DOHH2 (cell line): ENCODE data around the gene TCERG1L.

ENCODE experiments used
- H3F3A ChIP-seq: fragments of 200-600 bp; sonication (generic), shearing (Covaris generic); 2 replicates; pipeline ENCODE4 v1.6.0; 2016; ENCODE audit warnings: antibody characterized with exemption, mild to moderate bottlenecking; ENCODE audit not compliant: control insufficient read depth, insufficient read depth
- H3K27ac ChIP-seq: fragments of 200-600 bp; sonication (generic); 2 replicates; pipeline ENCODE4 v1.5.1; 2014; ENCODE audit warnings: low read depth, mild to moderate bottlenecking, low read length, moderate library complexity
- H3K27me3 ChIP-seq: fragments of 200-600 bp; sonication (generic); 2 replicates; pipeline ENCODE4 v1.6.1; 2014; ENCODE audit warnings: mild to moderate bottlenecking, low read length, mixed read lengths; ENCODE audit not compliant: control insufficient read depth
- H3K36me3 ChIP-seq: fragments of 200-600 bp; sonication (generic); 2 replicates; pipeline ENCODE4 v1.6.1; 2014; ENCODE audit warnings: mild to moderate bottlenecking, low read length, moderate library complexity, mixed read lengths; ENCODE audit not compliant: control insufficient read depth
- H3K4me1 ChIP-seq: fragments of 200-600 bp; sonication (generic); 2 replicates; pipeline ENCODE4 v1.6.1; 2014; ENCODE audit warnings: mild to moderate bottlenecking, low read length, mixed read lengths; ENCODE audit not compliant: control insufficient read depth
- H3K4me2 ChIP-seq: fragments of 200-600 bp; sonication (generic); 2 replicates; pipeline ENCODE4 v1.6.0; 2014; ENCODE audit warnings: mild to moderate bottlenecking, low read length, moderate library complexity
- H3K4me3 ChIP-seq: fragments of 200-600 bp; sonication (generic); 2 replicates; pipeline ENCODE4 v1.5.1; 2014; ENCODE audit warnings: mild to moderate bottlenecking, low read length, mixed read lengths
- H3K79me2 ChIP-seq: fragments of 200-600 bp; sonication (generic); 2 replicates; pipeline ENCODE4 v1.6.1; 2014; ENCODE audit warnings: mild to moderate bottlenecking, low read length, mixed read lengths; ENCODE audit not compliant: control insufficient read depth
- H3K9me2 ChIP-seq: fragments of 200-600 bp; sonication (generic); replicated peaks from 2 replicates; pipeline ENCODE4 v1.6.1; 2014; ENCODE audit warnings: mild to moderate bottlenecking, low read length, mixed read lengths; ENCODE audit not compliant: control insufficient read depth
- H3K9me3 ChIP-seq: fragments of 200-600 bp; sonication (generic); 2 replicates; pipeline ENCODE4 v1.6.1; 2014; ENCODE audit warnings: antibody characterized with exemption, low read length, mixed read lengths; ENCODE audit not compliant: control insufficient read depth, insufficient read depth
- H4K20me1 ChIP-seq: fragments of 200-600 bp; sonication (generic); 2 replicates; pipeline ENCODE4 v1.6.0; 2014; ENCODE audit warnings: low read depth, mild to moderate bottlenecking, antibody characterized with exemption, low read length, moderate library complexity; ENCODE audit not compliant: control insufficient read depth, insufficient read depth
- EZH2phosphoT487 ChIP-seq: fragments of 200-600 bp; sonication (generic); IDR thresholded peaks from 2 replicates; pipeline ENCODE4 v1.6.1; 2017; ENCODE audit warnings: borderline replicate concordance, mild to moderate bottlenecking, antibody characterized with exemption, low read length, moderate library complexity, mixed read lengths
- TF ChIP-seq, protein P1 (sequence below): fragments of 200-600 bp; sonication (generic); IDR thresholded peaks from one replicate; pipeline ENCODE4 v1.5.1; 2014; ENCODE audit warnings: antibody characterized with exemption, mild to moderate bottlenecking, low read depth, low read length; ENCODE audit not compliant: poor library complexity, severe bottlenecking

The TCERG1L gene

DNA sequence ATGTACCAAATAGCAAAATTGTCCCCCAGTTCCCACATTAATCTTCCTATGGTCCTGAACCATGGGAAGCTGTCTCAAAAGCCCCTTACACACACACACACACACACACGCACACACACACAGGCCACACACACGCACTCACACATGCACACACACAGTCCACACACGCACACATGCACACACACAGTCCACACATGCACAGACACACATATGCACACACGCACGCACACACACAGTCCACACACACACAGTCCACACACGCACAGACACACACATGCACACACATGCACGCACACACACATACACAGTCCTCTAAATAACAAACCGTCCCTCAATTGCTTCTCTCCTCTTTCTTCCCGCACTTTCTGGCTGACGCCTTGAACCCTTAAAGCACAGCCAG is 265.3 kb downstream of the TCERG1L start:
- Histone ChIP-seq H3F3A (no peaks in the 10 kb centered on the region), H3K4me2 (no peak overlapping the region), H3K9me2 (no peaks in the 10 kb centered on the region), H3K36me3 (no peaks in the 10 kb centered on the region), H3K4me1 (no peaks in the 10 kb centered on the region), H3K4me3 (no peak overlapping the region), H3K27me3 (no peaks in the 10 kb centered on the region), H3K79me2 (no peaks in the 10 kb centered on the region), H4K20me1 (no peaks in the 10 kb centered on the region), H3K9me3 (no peaks in the 10 kb centered on the region), H3K27ac (no peak overlapping the region)
- no peak for TF ChIP-seq EZH2phosphoT487

- no peaks in the 10 kb centered on the region for H3K4me1 ChIP-seq
- TF ChIP-seq, protein P1, sequence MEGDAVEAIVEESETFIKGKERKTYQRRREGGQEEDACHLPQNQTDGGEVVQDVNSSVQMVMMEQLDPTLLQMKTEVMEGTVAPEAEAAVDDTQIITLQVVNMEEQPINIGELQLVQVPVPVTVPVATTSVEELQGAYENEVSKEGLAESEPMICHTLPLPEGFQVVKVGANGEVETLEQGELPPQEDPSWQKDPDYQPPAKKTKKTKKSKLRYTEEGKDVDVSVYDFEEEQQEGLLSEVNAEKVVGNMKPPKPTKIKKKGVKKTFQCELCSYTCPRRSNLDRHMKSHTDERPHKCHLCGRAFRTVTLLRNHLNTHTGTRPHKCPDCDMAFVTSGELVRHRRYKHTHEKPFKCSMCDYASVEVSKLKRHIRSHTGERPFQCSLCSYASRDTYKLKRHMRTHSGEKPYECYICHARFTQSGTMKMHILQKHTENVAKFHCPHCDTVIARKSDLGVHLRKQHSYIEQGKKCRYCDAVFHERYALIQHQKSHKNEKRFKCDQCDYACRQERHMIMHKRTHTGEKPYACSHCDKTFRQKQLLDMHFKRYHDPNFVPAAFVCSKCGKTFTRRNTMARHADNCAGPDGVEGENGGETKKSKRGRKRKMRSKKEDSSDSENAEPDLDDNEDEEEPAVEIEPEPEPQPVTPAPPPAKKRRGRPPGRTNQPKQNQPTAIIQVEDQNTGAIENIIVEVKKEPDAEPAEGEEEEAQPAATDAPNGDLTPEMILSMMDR, result no peak
- TF ChIP-seq EZH2phosphoT487, result no peak
Observed at GRCh38 chr10:131044379-131045111, 267.0 kb downstream of the TCERG1L start.

DNA sequence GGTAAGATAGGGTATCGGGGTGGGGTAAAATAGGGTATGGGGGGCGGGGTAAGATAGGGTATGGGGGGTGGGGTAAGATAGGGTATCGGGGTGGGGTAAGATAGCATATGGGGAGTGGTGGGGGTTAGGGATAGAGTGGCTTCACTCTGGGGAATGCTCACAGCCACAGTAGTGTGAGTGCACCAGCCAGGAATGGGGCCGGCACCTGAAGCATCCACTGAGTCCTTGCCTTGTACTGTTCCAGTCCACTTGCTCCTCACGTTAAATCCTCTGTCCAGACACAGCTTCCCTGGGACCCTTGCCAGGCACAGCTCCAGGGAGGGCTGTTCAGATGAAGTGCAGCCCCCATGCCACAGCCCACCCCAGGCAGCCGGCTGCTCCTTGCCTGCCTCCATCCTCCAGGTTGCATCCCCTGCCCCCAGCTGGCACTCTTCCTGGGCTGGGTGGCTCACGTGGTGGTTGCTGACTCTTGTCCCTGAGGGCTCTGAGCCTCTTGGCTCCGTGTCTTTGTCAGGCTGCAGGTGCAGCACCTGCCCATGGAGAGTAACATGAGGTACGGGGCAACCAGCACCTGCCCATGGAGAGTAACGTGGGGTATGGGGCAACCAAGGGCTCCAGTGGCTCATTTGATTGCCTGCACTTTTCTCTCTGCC is 268.4 kb downstream of the TCERG1L start:
- no peak overlapping the region for H3K4me2 ChIP-seq

More at GRCh38 chr10:131044379-131045111, 267.0 kb downstream of the TCERG1L start:
- Histone ChIP-seq H3K9me2 (no peaks in the 10 kb centered on the region), H3K79me2 (no peaks in the 10 kb centered on the region), H3K4me3 (no peak overlapping the region), H3F3A (no peaks in the 10 kb centered on the region), H3K36me3 (no peaks in the 10 kb centered on the region), H4K20me1 (no peaks in the 10 kb centered on the region), H3K4me2 (no peak overlapping the region), H3K9me3 (no peaks in the 10 kb centered on the region), H3K27me3 (no peaks in the 10 kb centered on the region), H3K27ac (no peak overlapping the region)

More for the DNA sequence above, 268.4 kb downstream of the TCERG1L start:
- no peaks in the 10 kb centered on the region for H3K36me3 ChIP-seq
- no peaks in the 10 kb centered on the region for H3K9me3 ChIP-seq
- H3F3A ChIP-seq, result no peaks in the 10 kb centered on the region
- no peaks in the 10 kb centered on the region for H4K20me1 ChIP-seq
- no peaks in the 10 kb centered on the region for H3K4me1 ChIP-seq
- no peaks in the 10 kb centered on the region for H3K79me2 ChIP-seq
- no peaks in the 10 kb centered on the region for H3K9me2 ChIP-seq
- TF ChIP-seq EZH2phosphoT487, result no peak
- TF ChIP-seq, protein P1, result no peak
- no peak overlapping the region for H3K27ac ChIP-seq
- H3K4me3 ChIP-seq, result no peak overlapping the region
- no peaks in the 10 kb centered on the region for H3K27me3 ChIP-seq
